A673 (cell line): ENCODE measurements around the gene VTI1B. TPM values are rescaled to one million over a fixed set of nuclear protein-coding genes. Genes with fewer than 3 reads are reported as not detected.

Experiments used
- BruUV-seq: library from RNA; stranded (reverse); fragments of 400-500 nt; replicated peaks from 2 replicates; lab custom pipeline; 2021; lab: Mats Ljungman, UMichigan
- CTCF ChIA-PET: fragments of 300-600 bp; sonication (Branson Sonifier 250); formaldehyde crosslinking; loops from one replicate; lab custom pipeline; 2022; ENCODE audit warnings: antibody characterized with exemption; lab: Charles Lee
- POLR2A ChIA-PET: fragments of 300-600 bp; sonication (Branson Sonifier 250); formaldehyde crosslinking; loops from one replicate; lab custom pipeline; 2022; ENCODE audit warnings: antibody characterized with exemption; ENCODE audit not compliant: low non-redundant PET; lab: Charles Lee
- DNase-seq: peaks from one replicate; pipeline ENCODE4 v3.0.0-alpha.2; 2015; ENCODE audit warnings: low spot score
- H3K27ac ChIP-seq: fragments of 200-600 bp; sonication (generic); 2 replicates; pipeline ENCODE4 v1.5.1; 2016; ENCODE audit warnings: mixed run types, low read depth, mild to moderate bottlenecking, mixed read lengths, antibody characterized with exemption, low read length; ENCODE audit not compliant: poor library complexity, severe bottlenecking
- H3K27me3 ChIP-seq: fragments of 200-600 bp; sonication (generic); replicated peaks from 2 replicates; pipeline ENCODE4 v1.6.1; 2017; ENCODE audit warnings: mixed run types, low read depth, mild to moderate bottlenecking, mixed read lengths, antibody characterized with exemption, low read length; ENCODE audit not compliant: insufficient read depth, poor library complexity
- H3K36me3 ChIP-seq: fragments of 200-600 bp; sonication (generic); 2 replicates; pipeline ENCODE4 v1.6.1; 2016; ENCODE audit warnings: mixed run types, mild to moderate bottlenecking, mixed read lengths, antibody characterized with exemption, low read length; ENCODE audit not compliant: insufficient read depth, poor library complexity, severe bottlenecking
- H3K4me1 ChIP-seq: fragments of 200-600 bp; sonication (generic); 2 replicates; pipeline ENCODE4 v1.6.1; 2017; ENCODE audit warnings: mixed run types, mild to moderate bottlenecking, mixed read lengths, antibody characterized with exemption, low read length; ENCODE audit not compliant: insufficient read depth, poor library complexity, severe bottlenecking
- H3K4me3 ChIP-seq: fragments of 200-600 bp; sonication (generic); 2 replicates; pipeline ENCODE4 v1.5.1; 2016; ENCODE audit warnings: low read depth, mixed run types, mild to moderate bottlenecking, mixed read lengths, low read length; ENCODE audit not compliant: poor library complexity, severe bottlenecking
- H3K9me3 ChIP-seq: fragments of 200-600 bp; sonication (generic); 2 replicates; pipeline ENCODE4 v1.6.1; 2016; ENCODE audit warnings: mixed run types, low read depth, mild to moderate bottlenecking, mixed read lengths, antibody characterized with exemption, low read length; ENCODE audit not compliant: poor library complexity, severe bottlenecking
- CTCF ChIP-seq: fragments of 300-800, 200-600 bp; sonication (generic); conservative IDR thresholded peaks from 2 replicates; pipeline ENCODE4 v1.5.1; 2017; ENCODE audit warnings: low read depth, mild to moderate bottlenecking, antibody characterized with exemption, low read length, moderate library complexity, mixed read lengths
- EZH2 ChIP-seq: fragments of 200-600 bp; sonication (generic); IDR thresholded peaks from 2 replicates; pipeline ENCODE4 v1.6.1; 2017; ENCODE audit warnings: borderline replicate concordance, low read depth, mild to moderate bottlenecking, mixed read lengths, antibody characterized with exemption, low read length; ENCODE audit not compliant: poor library complexity, severe bottlenecking
- intact Hi-C: fragments of 100-400 bp; cut with micrococcal nuclease; formaldehyde crosslinking; loops from one replicate; pipeline ENCODE4 v1.10.0; 2022; ENCODE audit not compliant: unreplicated experiment
- total RNA-seq: library from RNA; stranded (reverse); gene quantifications from 2 replicates; pipeline ENCODE4 v1.2.3, GENCODE V29; 2021

The VTI1B gene
- total RNA-seq, 1 experiment from 2014 or later, result 123 TPM

- no peaks in the 10 kb centered on the region for H3K36me3 ChIP-seq
- intact Hi-C loops, result no loop called here
- TF ChIP-seq CTCF, result no peak
- TF ChIP-seq EZH2, result no peak
- peaks cover 10% of the 10 kb centered on the region for H3K4me1 ChIP-seq
- H3K9me3 ChIP-seq, result no peaks in the 10 kb centered on the region
- POLR2A ChIA-PET, result no interaction called here
- peak overlapping the region; percentile 27 for H3K27ac ChIP-seq
- CTCF ChIA-PET, result no interaction called here
- no peak overlapping the region for H3K4me3 ChIP-seq
- no TSS peak for BruUV-seq
- peak; percentile 37 for DNase-seq
- H3K27me3 ChIP-seq, result no peaks in the 10 kb centered on the region
These were observed 38.0 kb downstream of the VTI1B start for GRCh38 chr14:67636361-67636919.

- H3K27ac ChIP-seq, result no peak overlapping the region
- H3K9me3 ChIP-seq, result no peaks in the 10 kb centered on the region
- H3K36me3 ChIP-seq, result no peaks in the 10 kb centered on the region
- H3K4me1 ChIP-seq, result peaks cover 10% of the 10 kb centered on the region
- CTCF ChIA-PET, result no interaction called here
- no peak overlapping the region for H3K4me3 ChIP-seq
- no TSS peak for BruUV-seq
- POLR2A ChIA-PET, result no interaction called here
- TF ChIP-seq CTCF (no peak), EZH2 (no peak)
- intact Hi-C loops, result no loop called here
- DNase-seq, result no peak
- H3K27me3 ChIP-seq, result no peaks in the 10 kb centered on the region
These were observed 40.8 kb downstream of the VTI1B start for GRCh38 chr14:67633451-67634147.

GRCh38 chr14:67630938-67631337 lies 43.5 kb downstream of the VTI1B start:
- Histone ChIP-seq H3K4me3 (no peak overlapping the region), H3K9me3 (no peaks in the 10 kb centered on the region), H3K36me3 (no peaks in the 10 kb centered on the region), H3K27ac (no peak overlapping the region), H3K4me1 (peaks cover 1% of the 10 kb centered on the region), H3K27me3 (no peaks in the 10 kb centered on the region)
- POLR2A ChIA-PET, result interaction anchor here (0.5 kb wide), 1 partner anchor 30 kb away, joined by 17 read pairs; no protein-coding TSS in a partner anchor
- intact Hi-C loops, result no loop called here
- BruUV-seq, result no TSS peak
- no peak for DNase-seq
- TF ChIP-seq CTCF, result no peak
- TF ChIP-seq EZH2, result no peak
- CTCF ChIA-PET, result no interaction called here
